ENCODE measurements around the gene CRACR2A.

- TF ChIP-seq FOXM1 (IDR thresholded peaks at IDR 0.05; ENCODE audit: borderline replicate concordance), result no peak
- TF ChIP-seq FOXA1 (IDR thresholded peaks at IDR 0.05), result no peak
- TF ChIP-seq TARDBP (IDR thresholded peaks at IDR 0.05), result no peak
- TF ChIP-seq ZNF384 (IDR thresholded peaks at IDR 0.05), result no peak
- no peak for TF ChIP-seq SP1 (IDR thresholded peaks at IDR 0.05)
- no peak for TF ChIP-seq FOXK2 (IDR thresholded peaks at IDR 0.05)
These were observed 147.9 kb downstream of the CRACR2A start for GRCh38 chr12:3604748-3605586.

Measured in HEK293T (cell line).